H1 (cell line): ENCODE data around the gene GTF2IRD1. TPM values are rescaled to one million over a fixed set of nuclear protein-coding genes. Genes with fewer than 3 reads are reported as not detected.

ENCODE experiments used
- CTCF ChIA-PET: fragments of 300-600 bp; sonication (Branson Sonifier 250); formaldehyde crosslinking; loops from one replicate; lab custom pipeline; 2021; ENCODE audit not compliant: partially characterized antibody; lab: Charles Lee
- POLR2A ChIA-PET: fragments of 300-600 bp; sonication (Branson Sonifier 250); formaldehyde crosslinking; loops from one replicate; lab custom pipeline; 2021; ENCODE audit warnings: inconsistent platforms; ENCODE audit not compliant: partially characterized antibody; lab: Charles Lee
- DNase-seq, 2 experiments: peaks; one replicate each; pipeline versions ENCODE4 v3.0.0 to v3.0.0-alpha.2; 2010 to 2022; ENCODE audit warnings: low spot score in 2 of 2, low read depth in 1 of 2, mixed read lengths in 1 of 2
- FAIRE-seq: peaks from 2 replicates; lab custom pipeline; 2011; peaks lifted over from hg19 to GRCh38; lab: Jason Lieb, UNC
- H2AFZ ChIP-seq: 2 replicates; pipeline ENCODE4 v1.8.1; 2012; ENCODE audit warnings: low read length, inconsistent platforms
- H2AK5ac ChIP-seq: 2 replicates; pipeline ENCODE4 v1.6.1; 2013; ENCODE audit warnings: low read depth, low read length
- H2BK120ac ChIP-seq: replicated peaks from 2 replicates; pipeline ENCODE3; 2013; ENCODE audit warnings: low read depth, low read length, inconsistent platforms
- H2BK12ac ChIP-seq: 2 replicates; pipeline ENCODE4 v1.6.1; 2013; ENCODE audit warnings: low read depth, low read length
- H2BK15ac ChIP-seq: 2 replicates; pipeline ENCODE4 v1.6.1; 2013; ENCODE audit warnings: low read length
- H2BK20ac ChIP-seq: 2 replicates; pipeline ENCODE4 v1.6.1; 2013; ENCODE audit warnings: low read length
- H2BK5ac ChIP-seq: 2 replicates; pipeline ENCODE4 v1.6.1; 2013; ENCODE audit warnings: low read depth, low read length
- H3K14ac ChIP-seq: 2 replicates; pipeline ENCODE4 v1.6.1; 2013; ENCODE audit warnings: inconsistent platforms; ENCODE audit not compliant: insufficient read length
- H3K18ac ChIP-seq: 2 replicates; pipeline ENCODE4 v1.6.1; 2013; ENCODE audit warnings: low read length; ENCODE audit errors: extremely low read depth
- H3K23ac ChIP-seq: 2 replicates; pipeline ENCODE4 v1.6.1; 2013; ENCODE audit warnings: inconsistent platforms; ENCODE audit not compliant: insufficient read length
- H3K23me2 ChIP-seq: 2 replicates; pipeline ENCODE4 v1.6.1; 2013; ENCODE audit warnings: low read depth, low read length
- H3K27ac ChIP-seq: 2 replicates; pipeline ENCODE4 v1.6.1; 2011; ENCODE audit warnings: low read depth, low read length, inconsistent platforms
- H3K27me3 ChIP-seq, 4 experiments: replicated peaks in 1 of 4; 1 replicate in 1 of 4; 2 replicates in 3 of 4; pipeline versions ENCODE4 v1.6.1 to v1.8.1; 2011 to 2013; ENCODE audit warnings: low read length in 3 of 4, mild to moderate bottlenecking in 3 of 4, inconsistent platforms in 2 of 4, mixed read lengths in 2 of 4, moderate library complexity in 1 of 4; ENCODE audit not compliant: control insufficient read depth in 3 of 4, insufficient read depth in 3 of 4; ENCODE audit errors: extremely low read depth in 1 of 4
- H3K36me3 ChIP-seq, 4 experiments: 2 replicates each; pipeline versions ENCODE4 v1.6.1 to v1.8.1; 2011 to 2013; ENCODE audit warnings: mild to moderate bottlenecking in 4 of 4, low read length in 3 of 4, moderate library complexity in 2 of 4, control low read depth in 1 of 4, inconsistent platforms in 1 of 4; ENCODE audit not compliant: insufficient read depth in 4 of 4, control insufficient read depth in 2 of 4
- H3K4ac ChIP-seq: replicated peaks from 2 replicates; pipeline ENCODE3; 2013; ENCODE audit warnings: low read length, low read depth, mixed read lengths, inconsistent platforms; ENCODE audit not compliant: insufficient read length
- H3K4me1 ChIP-seq, 4 experiments: replicated peaks in 1 of 4; 1 replicate in 1 of 4; 2 replicates in 3 of 4; pipeline versions ENCODE4 v1.6.1 to v1.8.1; 2011 to 2013; ENCODE audit warnings: low read length in 3 of 4, inconsistent platforms in 2 of 4, mixed read lengths in 1 of 4; ENCODE audit not compliant: insufficient read depth in 4 of 4, control insufficient read depth in 3 of 4
- H3K4me2 ChIP-seq, 2 experiments: 2 replicates each; pipeline versions ENCODE4 v1.6.1 to v1.8.1; 2011 to 2013; ENCODE audit warnings: low read depth in 2 of 2, low read length in 2 of 2, control low read depth in 1 of 2, inconsistent platforms in 1 of 2, mild to moderate bottlenecking in 1 of 2; ENCODE audit not compliant: insufficient read depth in 1 of 2
- H3K4me3 ChIP-seq, 4 experiments: fragments of 200-600, 300-600 bp in 1 of 4; sonication (generic), shearing (Covaris generic), sonication (Bioruptor Twin) in 1 of 4; 2 replicates each; pipeline versions ENCODE4 v1.5.1 to v1.8.1; 2011 to 2016; ENCODE audit warnings: low read length in 4 of 4, low read depth in 3 of 4, control low read depth in 2 of 4, inconsistent platforms in 2 of 4, mild to moderate bottlenecking in 2 of 4, mixed read lengths in 1 of 4, moderate library complexity in 1 of 4; ENCODE audit not compliant: insufficient read depth in 2 of 4; ENCODE audit errors: extremely low read depth in 1 of 4
- H3K56ac ChIP-seq: replicated peaks from 2 replicates; pipeline ENCODE3; 2013; ENCODE audit warnings: low read depth, mild to moderate bottlenecking, mixed read lengths, low read length, inconsistent platforms; ENCODE audit not compliant: insufficient read length
- H3K79me1 ChIP-seq: 2 replicates; pipeline ENCODE4 v1.6.1; 2013; ENCODE audit warnings: low read depth, low read length, control low read depth
- H3K79me2 ChIP-seq, 2 experiments: 2 replicates each; pipeline versions ENCODE4 v1.6.1 to v1.8.1; 2012 to 2013; ENCODE audit warnings: low read length in 2 of 2, mild to moderate bottlenecking in 2 of 2, inconsistent platforms in 1 of 2; ENCODE audit not compliant: insufficient read depth in 2 of 2, control insufficient read depth in 1 of 2
- H3K9ac ChIP-seq, 4 experiments: replicated peaks in 1 of 4; 1 replicate in 1 of 4; 2 replicates in 3 of 4; pipeline versions ENCODE4 v1.6.1 to v1.8.1; 2011 to 2013; ENCODE audit warnings: low read depth in 3 of 4, low read length in 3 of 4, control low read depth in 2 of 4, mild to moderate bottlenecking in 2 of 4, moderate library complexity in 2 of 4, inconsistent platforms in 1 of 4; ENCODE audit errors: extremely low read depth in 1 of 4
- H3K9me3 ChIP-seq, 2 experiments: 2 replicates each; pipeline versions ENCODE4 v1.6.1 to v1.8.1; 2012 to 2013; ENCODE audit warnings: mild to moderate bottlenecking in 2 of 2, moderate library complexity in 2 of 2, control low read depth in 1 of 2, inconsistent platforms in 1 of 2, low read depth in 1 of 2, low read length in 1 of 2, mixed read lengths in 1 of 2; ENCODE audit not compliant: insufficient read depth in 2 of 2
- H4K20me1 ChIP-seq, 2 experiments: replicated peaks in 1 of 2; 2 replicates each; pipeline versions ENCODE3 to v1.8.1; 2011 to 2013; ENCODE audit warnings: inconsistent platforms in 2 of 2, low read length in 2 of 2, mild to moderate bottlenecking in 1 of 2; ENCODE audit not compliant: insufficient read depth in 2 of 2, control insufficient read depth in 1 of 2
- H4K5ac ChIP-seq: 2 replicates; pipeline ENCODE4 v1.6.1; 2013; ENCODE audit warnings: low read length, low read depth, mixed read lengths, inconsistent platforms; ENCODE audit not compliant: insufficient read length
- H4K8ac ChIP-seq: 2 replicates; pipeline ENCODE4 v1.8.0; 2013; ENCODE audit warnings: mild to moderate bottlenecking, moderate library complexity, low read length, inconsistent platforms; ENCODE audit not compliant: insufficient read depth; ENCODE audit errors: extremely low read depth
- H4K91ac ChIP-seq: replicated peaks from 2 replicates; pipeline ENCODE3; 2013; ENCODE audit warnings: low read length, mixed read lengths, inconsistent platforms; ENCODE audit not compliant: insufficient read length
- GTF2F1 ChIP-seq: IDR thresholded peaks from 2 replicates; pipeline ENCODE4 v1.6.1; 2012; ENCODE audit warnings: low read depth, low read length, improper control_type of control experiment, borderline replicate concordance
- HDAC6 ChIP-seq: IDR thresholded peaks from one replicate; pipeline ENCODE4 v1.7.1; 2012; ENCODE audit warnings: low read depth, mild to moderate bottlenecking, inconsistent platforms, low read length, moderate library complexity
- PHF8 ChIP-seq: fragments of 200-600 bp; sonication (generic); conservative IDR thresholded peaks from 2 replicates; pipeline ENCODE4 v1.7.1; 2012; ENCODE audit warnings: low read depth, mild to moderate bottlenecking, inconsistent platforms, low read length, moderate library complexity
- POU5F1 ChIP-seq: IDR thresholded peaks from 2 replicates; pipeline ENCODE4 v1.6.1; 2011; ENCODE audit warnings: low read depth, mild to moderate bottlenecking, low read length, moderate library complexity
- SP2 ChIP-seq: IDR thresholded peaks from 2 replicates; pipeline ENCODE4 v1.6.1; 2012; ENCODE audit warnings: mild to moderate bottlenecking, low read length, inconsistent platforms
- TAF1 ChIP-seq: IDR thresholded peaks from 2 replicates; pipeline ENCODE4 v1.6.1; 2011; ENCODE audit warnings: mild to moderate bottlenecking, low read depth, low read length
- USF2 ChIP-seq: IDR thresholded peaks from 2 replicates; pipeline ENCODE4 v1.6.1; 2011; ENCODE audit warnings: low read length, improper control_type of control experiment
- WGBS, 2 experiments: shearing (Covaris generic) in 1 of 2; methylation state at CpG; one replicate each; pipeline versions ENCODE4 v1.1.6 to v1.1.7; 2013 to 2015; ENCODE audit warnings: low lambda C conversion rate in 2 of 2, mixed read lengths in 2 of 2, inconsistent platforms in 1 of 2, low coverage in 1 of 2, missing lambda C conversion rate in 1 of 2; ENCODE audit not compliant: insufficient replicate concordance in 2 of 2, insufficient coverage in 1 of 2, insufficient read length in 1 of 2; ENCODE audit errors: extremely low coverage in 1 of 2, missing lambda C conversion rate in 1 of 2; 5-methylcytosine and 5-hydroxymethylcytosine counted together
- polyA plus RNA-seq, 7 experiments: library from polyadenylated mRNA; depleted of rRNA in 3 of 7; stranded (reverse) in 5 of 7; unstranded in 2 of 7; fragments of >200 nt in 5 of 7; fragments of 200-250 nt in 2 of 7; gene quantifications; 1 replicate in 5 of 7; 2 replicates in 1 of 7; 4 replicates in 1 of 7; pipeline versions ENCODE4 v1.2.1 to v1.2.3, GENCODE V29; 2011 to 2013; ENCODE audit warnings: missing spikeins in 2 of 7, mixed read lengths in 2 of 7
- total RNA-seq: library from RNA; stranded (reverse); fragmentation: NEBNext Ultra II Directional; extraction: Animal tissue kit (Norgen Biotek cat#: 25700); gene quantifications from 2 replicates; pipeline ENCODE4 v1.2.1, GENCODE V29; 2021
- TF ChIP-seq, protein P1 (sequence below): IDR thresholded peaks from 2 replicates; pipeline ENCODE4 v1.6.1; 2011; ENCODE audit warnings: low read depth, mild to moderate bottlenecking, low read length; ENCODE audit not compliant: insufficient read depth

GTF2IRD1 gene
- total and polyA plus RNA-seq, 2 of the 8 experiments (the other 6 are each of a cell fraction or from before 2014, with no cell fraction given) = 27.4 to 45.4 TPM

DNA sequence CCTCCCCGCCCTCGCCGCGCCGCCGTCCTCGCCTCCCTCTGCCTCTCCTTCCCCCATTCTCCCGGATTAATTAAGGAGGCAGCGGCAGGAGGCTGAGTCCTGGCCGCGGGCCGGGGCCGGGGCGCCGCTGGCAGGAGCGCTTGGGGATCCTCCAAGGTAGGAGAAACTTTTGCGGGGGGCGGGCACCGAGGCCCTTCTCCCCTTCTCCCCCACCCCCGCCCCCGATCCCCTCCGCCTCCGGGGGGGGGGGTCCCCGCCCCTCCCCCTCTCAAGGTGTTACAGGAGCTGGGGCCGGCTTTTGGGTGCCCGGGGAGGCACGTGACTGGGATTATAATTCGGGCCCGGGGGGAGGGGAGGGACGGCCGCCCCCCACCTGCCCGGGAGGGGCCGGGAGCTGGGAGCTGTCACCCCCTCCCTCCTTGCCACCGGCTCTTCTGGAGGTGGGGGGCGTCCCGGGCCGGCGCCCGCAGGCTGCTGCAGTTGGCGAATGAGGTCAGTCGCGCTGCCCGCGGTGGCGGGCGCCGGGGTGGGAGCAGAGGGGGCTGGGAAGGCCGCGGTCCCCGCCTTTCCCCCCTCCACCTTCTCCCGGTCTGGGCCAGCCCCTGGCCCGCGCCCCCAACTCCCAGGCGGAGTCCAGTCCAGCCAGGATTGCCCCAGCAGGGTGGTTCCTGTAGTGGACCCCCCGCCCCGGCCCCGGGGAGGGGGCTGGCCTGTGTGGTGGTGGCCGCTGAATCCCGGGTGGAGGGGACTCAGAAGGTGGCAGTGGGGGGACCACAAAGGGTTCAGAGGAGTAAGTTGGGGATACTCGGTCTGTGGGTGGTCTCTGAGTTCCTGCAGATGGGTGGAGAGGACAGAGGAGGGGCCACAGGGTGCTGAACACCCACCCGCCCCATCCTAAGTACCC is 567 bp downstream of the GTF2IRD1 start:
- ChIA-PET POLR2A (interaction anchor here (0.5 to 1.9 kb wide), 6 partner anchors 11 to 187 kb away, joined by 3 to 9 read pairs (median 4); no protein-coding TSS in a partner anchor), CTCF (no interaction called here)
- Histone ChIP-seq H3K4ac (no peak overlapping the region), H3K23me2 (peaks cover 4% of the 10 kb centered on the region; the same call in 1 of the 2 replicates), H3K4me3 (peak overlapping the region; percentile 56 to 82 (median 60)), H4K91ac (peak overlapping the region; percentile 83), H2AK5ac (0 out of 2 replicates have a peak overlapping the region, but pooled peaks have one; percentile 45), H3K27me3 (no peaks in the 10 kb centered on the region), H3K79me1 (peaks cover 19% of the 10 kb centered on the region), H4K20me1 (peaks cover 7 to 13% of the 10 kb centered on the region in 2 experiments), H3K4me1 (peaks cover 0 to 12% (median 8%) of the 10 kb centered on the region in 4 experiments; a peak in 6 of 7 replicates), H3K79me2 (peaks cover 3 to 45% of the 10 kb centered on the region in 2 experiments; a peak in 3 of 4 replicates), H3K18ac (peak overlapping the region; percentile 5), H3K9ac (peak overlapping the region; percentile 23 to 76 (median 48); a peak in 6 of 7 replicates), H2BK120ac (no peak overlapping the region), H3K27ac (no peak overlapping the region), H3K4me2 (peak overlapping the region; percentile 68 to 80), H3K9me3 (no peaks in the 10 kb centered on the region), H2BK5ac (peak overlapping the region; percentile 49; the same call in 1 of the 2 replicates), H3K23ac (no peak overlapping the region), H3K36me3 (no peaks in the 10 kb centered on the region; a peak in 1 of 8 replicates), H4K5ac (peak overlapping the region; percentile 26), H4K8ac (peak overlapping the region; percentile 90), H2BK15ac (no peak overlapping the region), H2BK12ac (peak overlapping the region; percentile 53; the same call in 1 of the 2 replicates), H3K14ac (no peak overlapping the region), H2AFZ (no peak overlapping the region), H3K56ac (peak overlapping the region; percentile 25), H2BK20ac (no peak overlapping the region)
- WGBS, 2 experiments = 33% methylated on average over 3 of the region's 61 CpGs; no CpG with 5 or more reads in 1 of the 2 experiments
- peak in 1 of 2 experiments; percentile 71 for DNase-seq
- no peak for FAIRE-seq
- TF ChIP-seq GTF2F1 = no peak
- TF ChIP-seq SP2 = no peak
- no peak for TF ChIP-seq HDAC6
- TF ChIP-seq PHF8 = peak; percentile 45
- no peak for TF ChIP-seq POU5F1
- peak; percentile 24; the same call in 1 of the 2 replicates for TF ChIP-seq USF2
- TF ChIP-seq, protein P1, sequence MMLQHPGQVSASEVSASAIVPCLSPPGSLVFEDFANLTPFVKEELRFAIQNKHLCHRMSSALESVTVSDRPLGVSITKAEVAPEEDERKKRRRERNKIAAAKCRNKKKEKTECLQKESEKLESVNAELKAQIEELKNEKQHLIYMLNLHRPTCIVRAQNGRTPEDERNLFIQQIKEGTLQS = 0 out of 2 replicates have a peak, but pooled peaks have one; percentile 25
- TF ChIP-seq TAF1 = 0 out of 2 replicates have a peak, but pooled peaks have one; percentile 40
